Tibial nerve (tissue), 3 donors: ENCODE results near the gene ONECUT1.

ENCODE experiments used
- POLR2A ChIP-seq, 2 donors: fragments of 450-650 bp; IDR thresholded peaks; one replicate each; pipeline ENCODE4 v1.6.1; 2017; ENCODE audit warnings: antibody characterized with exemption in 2 of 2, mild to moderate bottlenecking in 2 of 2, moderate library complexity in 2 of 2
- TF ChIP-seq, protein P1 (sequence below), 5 experiments: fragments of 200-600 bp in 3 of 5; fragments of 450-650 bp in 2 of 5; sonication (generic) in 3 of 5; IDR thresholded peaks; one replicate each; pipeline ENCODE4 v1.5.1; 2016 to 2019; ENCODE audit warnings: antibody characterized with exemption in 5 of 5, mild to moderate bottlenecking in 3 of 5, moderate library complexity in 2 of 5

DNA sequence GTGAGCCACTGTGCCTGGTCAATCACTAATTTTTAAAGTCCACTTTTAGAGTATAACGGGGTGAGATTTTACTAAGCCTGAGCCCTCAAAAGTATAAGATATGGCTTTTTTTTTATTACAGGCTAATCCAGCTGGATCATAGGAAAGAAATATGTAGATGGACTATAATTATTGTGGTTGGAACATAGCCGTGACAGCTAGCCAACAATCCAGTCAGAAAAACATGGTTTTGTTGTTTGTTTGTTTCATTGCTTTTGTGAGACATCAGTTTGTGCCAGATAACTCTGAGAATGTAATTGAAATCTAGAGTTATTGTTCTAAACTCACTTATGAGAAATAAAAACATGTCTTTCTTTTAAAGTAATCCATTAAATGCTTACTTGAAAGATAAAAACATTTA, 73.6 kb downstream of the ONECUT1 start:
- TF ChIP-seq, protein P1, sequence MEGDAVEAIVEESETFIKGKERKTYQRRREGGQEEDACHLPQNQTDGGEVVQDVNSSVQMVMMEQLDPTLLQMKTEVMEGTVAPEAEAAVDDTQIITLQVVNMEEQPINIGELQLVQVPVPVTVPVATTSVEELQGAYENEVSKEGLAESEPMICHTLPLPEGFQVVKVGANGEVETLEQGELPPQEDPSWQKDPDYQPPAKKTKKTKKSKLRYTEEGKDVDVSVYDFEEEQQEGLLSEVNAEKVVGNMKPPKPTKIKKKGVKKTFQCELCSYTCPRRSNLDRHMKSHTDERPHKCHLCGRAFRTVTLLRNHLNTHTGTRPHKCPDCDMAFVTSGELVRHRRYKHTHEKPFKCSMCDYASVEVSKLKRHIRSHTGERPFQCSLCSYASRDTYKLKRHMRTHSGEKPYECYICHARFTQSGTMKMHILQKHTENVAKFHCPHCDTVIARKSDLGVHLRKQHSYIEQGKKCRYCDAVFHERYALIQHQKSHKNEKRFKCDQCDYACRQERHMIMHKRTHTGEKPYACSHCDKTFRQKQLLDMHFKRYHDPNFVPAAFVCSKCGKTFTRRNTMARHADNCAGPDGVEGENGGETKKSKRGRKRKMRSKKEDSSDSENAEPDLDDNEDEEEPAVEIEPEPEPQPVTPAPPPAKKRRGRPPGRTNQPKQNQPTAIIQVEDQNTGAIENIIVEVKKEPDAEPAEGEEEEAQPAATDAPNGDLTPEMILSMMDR (IDR thresholded peaks at IDR 0.05): no peak
- no peak for TF ChIP-seq POLR2A (IDR thresholded peaks at IDR 0.05)
